ENCODE data around the gene ZNF778.
"Not testable (repeated sequence)": the region's sequence is repeated elsewhere in the genome, so short reads cannot be mapped to it uniquely, and the experiment has no call there.

Gene ZNF778

GRCh38 chr16:89183463-89183862 lies 34.0 kb upstream of the ZNF778 start:
- DNase-seq (ENCODE audit: low read depth): no peak

GRCh38 chr16:89183975-89184676 lies 33.4 kb upstream of the ZNF778 start:
- no peak for DNase-seq (ENCODE audit: low read depth)

- DNase-seq (ENCODE audit: low read depth): no peak
Observed at GRCh38 chr16:89184677-89184932, 32.9 kb upstream of the ZNF778 start.

- no peak for DNase-seq (ENCODE audit: low read depth)
Observed at GRCh38 chr16:89184933-89185794, 32.3 kb upstream of the ZNF778 start.

- DNase-seq (ENCODE audit: low read depth): not testable (repeated sequence)
Observed at GRCh38 chr16:89185887-89186592, 31.5 kb upstream of the ZNF778 start.

- not testable (repeated sequence) for DNase-seq (ENCODE audit: low read depth)
Observed at GRCh38 chr16:89186593-89187031, 30.9 kb upstream of the ZNF778 start.

- no peak for DNase-seq (ENCODE audit: low read depth)
Observed at GRCh38 chr16:89187032-89187769, 30.3 kb upstream of the ZNF778 start.

- no peak for DNase-seq (ENCODE audit: low read depth)
Observed at GRCh38 chr16:89187770-89188392, 29.6 kb upstream of the ZNF778 start.

- not testable (repeated sequence) for DNase-seq (ENCODE audit: low read depth)
Observed at GRCh38 chr16:89188471-89189357, 28.8 kb upstream of the ZNF778 start.

- DNase-seq (ENCODE audit: low read depth): no peak
Observed at GRCh38 chr16:89189358-89190025, 28.0 kb upstream of the ZNF778 start.

GRCh38 chr16:89190150-89190958 lies 27.1 kb upstream of the ZNF778 start:
- DNase-seq (ENCODE audit: low read depth): no peak

GRCh38 chr16:89191033-89191900 lies 26.2 kb upstream of the ZNF778 start:
- no peak for DNase-seq (ENCODE audit: low read depth)

GRCh38 chr16:89191901-89192185 lies 25.7 kb upstream of the ZNF778 start:
- no peak for DNase-seq (ENCODE audit: low read depth)

GRCh38 chr16:89192186-89192955 lies 25.1 kb upstream of the ZNF778 start:
- DNase-seq (ENCODE audit: low read depth): not testable (repeated sequence)

- no peak for DNase-seq (ENCODE audit: low read depth)
Observed at GRCh38 chr16:89192956-89193575, 24.4 kb upstream of the ZNF778 start.

GRCh38 chr16:89193576-89194293 lies 23.8 kb upstream of the ZNF778 start:
- no peak for DNase-seq (ENCODE audit: low read depth)
